ENCODE data around the gene FGF18.

DNA sequence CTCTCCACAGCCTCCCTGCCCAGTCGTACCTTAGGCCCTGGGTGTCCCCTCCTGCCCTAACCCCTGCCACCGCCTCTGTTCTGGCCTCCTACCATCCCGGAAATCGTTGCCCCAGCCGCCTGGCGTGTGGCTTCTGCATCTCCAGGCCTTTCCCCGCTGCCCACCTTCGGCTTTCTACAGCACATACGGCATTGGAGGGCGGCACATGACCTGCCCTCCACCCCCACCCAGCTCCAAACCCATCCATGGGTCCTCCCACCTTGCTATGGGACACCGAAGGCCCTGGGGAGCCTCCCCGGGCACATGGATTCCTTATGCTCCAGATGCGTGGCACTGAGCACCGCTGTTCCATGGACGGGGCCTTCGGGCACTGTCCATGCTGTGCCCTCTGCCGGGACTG, 32.0 kb downstream of the FGF18 start:
- TF ChIP-seq, protein P1, sequence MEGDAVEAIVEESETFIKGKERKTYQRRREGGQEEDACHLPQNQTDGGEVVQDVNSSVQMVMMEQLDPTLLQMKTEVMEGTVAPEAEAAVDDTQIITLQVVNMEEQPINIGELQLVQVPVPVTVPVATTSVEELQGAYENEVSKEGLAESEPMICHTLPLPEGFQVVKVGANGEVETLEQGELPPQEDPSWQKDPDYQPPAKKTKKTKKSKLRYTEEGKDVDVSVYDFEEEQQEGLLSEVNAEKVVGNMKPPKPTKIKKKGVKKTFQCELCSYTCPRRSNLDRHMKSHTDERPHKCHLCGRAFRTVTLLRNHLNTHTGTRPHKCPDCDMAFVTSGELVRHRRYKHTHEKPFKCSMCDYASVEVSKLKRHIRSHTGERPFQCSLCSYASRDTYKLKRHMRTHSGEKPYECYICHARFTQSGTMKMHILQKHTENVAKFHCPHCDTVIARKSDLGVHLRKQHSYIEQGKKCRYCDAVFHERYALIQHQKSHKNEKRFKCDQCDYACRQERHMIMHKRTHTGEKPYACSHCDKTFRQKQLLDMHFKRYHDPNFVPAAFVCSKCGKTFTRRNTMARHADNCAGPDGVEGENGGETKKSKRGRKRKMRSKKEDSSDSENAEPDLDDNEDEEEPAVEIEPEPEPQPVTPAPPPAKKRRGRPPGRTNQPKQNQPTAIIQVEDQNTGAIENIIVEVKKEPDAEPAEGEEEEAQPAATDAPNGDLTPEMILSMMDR (IDR thresholded peaks at IDR 0.05) = no peak
- TF ChIP-seq POLR2A (IDR thresholded peaks at IDR 0.05) = no peak

Measured in heart left ventricle (tissue), 13 donors.